IPS-15b (cell line): ENCODE measurements around the gene SLC1A1.

ENCODE experiments used
- H3K27me3 ChIP-seq: one replicate; pipeline ENCODE4 v1.6.1; 2013; ENCODE audit warnings: low read length; ENCODE audit not compliant: control insufficient read depth, insufficient read depth
- H3K36me3 ChIP-seq: one replicate; pipeline ENCODE4 v1.6.1; 2013; ENCODE audit warnings: low read length; ENCODE audit not compliant: control insufficient read depth, insufficient read depth
- H3K4me1 ChIP-seq: one replicate; pipeline ENCODE4 v1.6.1; 2013; ENCODE audit warnings: mild to moderate bottlenecking, low read length; ENCODE audit not compliant: control insufficient read depth, insufficient read depth
- H3K4me3 ChIP-seq: one replicate; pipeline ENCODE4 v1.5.1; 2013; ENCODE audit warnings: low read depth, low read length
- H3K9ac ChIP-seq: one replicate; pipeline ENCODE4 v1.6.1; 2013; ENCODE audit warnings: low read depth, mild to moderate bottlenecking, low read length
- H3K9me3 ChIP-seq: one replicate; pipeline ENCODE4 v1.6.1; 2013; ENCODE audit warnings: mild to moderate bottlenecking, low read length; ENCODE audit not compliant: control insufficient read depth, insufficient read depth

SLC1A1 gene

DNA sequence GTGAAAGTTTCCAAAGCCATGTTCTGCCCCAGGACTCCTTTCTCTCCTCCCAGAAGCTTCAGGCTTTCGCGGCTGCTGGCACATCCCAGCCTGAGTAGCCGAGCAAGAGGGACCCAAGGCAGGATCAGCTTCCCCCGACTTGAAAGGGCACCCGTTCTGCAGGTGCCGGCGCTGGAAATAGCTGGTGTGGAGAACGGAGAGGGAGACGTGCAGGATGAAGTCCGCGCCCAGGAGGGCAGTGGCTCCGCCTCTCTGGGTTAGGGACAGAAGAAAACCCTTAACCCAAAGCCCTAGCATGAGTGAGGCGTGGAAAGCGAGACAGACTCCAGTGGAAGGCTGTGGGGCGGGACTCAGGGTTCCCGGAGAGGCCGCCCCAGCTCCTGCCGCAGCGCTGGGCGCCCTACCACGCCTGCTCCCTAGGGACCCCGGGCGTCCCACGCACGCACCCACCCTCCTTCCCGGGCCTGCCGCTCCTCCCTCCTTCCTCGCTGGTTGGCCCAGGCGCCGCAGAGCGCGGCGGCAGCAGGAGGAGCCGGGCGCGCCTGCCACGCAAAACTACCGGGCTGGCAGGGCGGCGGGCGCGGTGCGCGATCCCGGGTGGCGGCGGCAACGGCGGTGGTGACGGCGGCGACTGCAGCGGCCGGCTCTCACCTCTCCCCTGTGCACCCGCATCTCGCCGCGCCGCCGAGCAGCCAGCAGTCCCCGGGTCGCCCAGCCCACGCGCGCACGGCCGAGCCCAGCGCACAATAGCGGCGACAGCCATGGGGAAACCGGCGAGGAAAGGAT, at the start of gene SLC1A1:
Gene SLC1A1, plus strand, starts transcription at position 550 of the 786 bp plus-strand sequence. Its CDS starts 212 bp downstream, at position 762.
- H3K9ac ChIP-seq, result peak within 1 kb of the TSS; percentile 28

DNA sequence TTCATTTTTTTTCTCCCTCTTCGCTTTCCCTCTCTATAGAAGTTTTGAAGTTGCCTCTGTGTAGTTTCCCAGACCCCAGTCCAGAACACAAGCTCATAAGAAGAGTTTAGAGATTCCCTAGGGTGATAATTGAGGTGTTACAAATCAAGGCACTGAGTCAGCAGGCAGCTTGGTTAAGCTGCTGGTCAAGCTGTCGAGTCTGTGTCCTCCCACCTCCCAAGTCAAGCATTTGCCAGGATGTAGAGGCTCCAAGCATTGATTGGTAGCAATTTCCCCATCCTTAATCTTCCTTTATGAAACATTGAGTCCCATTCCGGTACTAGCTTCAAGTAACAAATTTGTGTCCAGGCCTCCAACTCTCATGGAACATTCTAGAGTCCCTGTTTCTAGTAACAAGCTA, 47.5 kb upstream of the SLC1A1 start:
- H3K9me3 ChIP-seq, result no peaks in the 10 kb centered on the region
- H3K9ac ChIP-seq, result no peak overlapping the region
- H3K4me3 ChIP-seq, result no peak overlapping the region
- H3K4me1 ChIP-seq, result no peaks in the 10 kb centered on the region
- no peaks in the 10 kb centered on the region for H3K27me3 ChIP-seq
- H3K36me3 ChIP-seq, result no peaks in the 10 kb centered on the region

More for the DNA sequence above, at the start of gene SLC1A1:
- Histone ChIP-seq H3K4me3 (peak within 1 kb of the TSS; percentile 78), H3K4me1 (no peaks in the 10 kb centered on the region), H3K27me3 (peaks cover 30% of the 10 kb centered on the region), H3K36me3 (no peaks in the 10 kb centered on the region), H3K9me3 (no peaks in the 10 kb centered on the region)

DNA sequence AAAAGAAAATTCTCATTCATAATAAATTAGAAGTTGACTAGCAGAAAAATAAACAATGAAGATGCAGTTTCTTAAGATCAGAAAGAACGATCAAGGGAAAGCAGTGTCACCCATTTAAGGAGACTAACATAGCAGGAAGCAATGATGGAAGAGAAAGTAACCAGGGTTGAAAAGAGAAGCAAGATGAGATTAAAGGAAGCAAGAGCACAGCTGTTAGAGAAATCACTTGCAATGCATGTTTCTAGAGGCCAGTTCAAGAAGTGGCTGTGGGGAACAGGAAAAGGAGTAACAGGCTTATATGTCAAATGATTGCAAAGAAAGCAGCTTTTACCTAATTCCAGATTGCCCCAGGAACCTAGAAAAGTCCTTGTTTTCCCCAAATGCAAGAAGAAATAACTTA, 46.8 kb upstream of the SLC1A1 start:
- no peaks in the 10 kb centered on the region for H3K4me1 ChIP-seq

DNA sequence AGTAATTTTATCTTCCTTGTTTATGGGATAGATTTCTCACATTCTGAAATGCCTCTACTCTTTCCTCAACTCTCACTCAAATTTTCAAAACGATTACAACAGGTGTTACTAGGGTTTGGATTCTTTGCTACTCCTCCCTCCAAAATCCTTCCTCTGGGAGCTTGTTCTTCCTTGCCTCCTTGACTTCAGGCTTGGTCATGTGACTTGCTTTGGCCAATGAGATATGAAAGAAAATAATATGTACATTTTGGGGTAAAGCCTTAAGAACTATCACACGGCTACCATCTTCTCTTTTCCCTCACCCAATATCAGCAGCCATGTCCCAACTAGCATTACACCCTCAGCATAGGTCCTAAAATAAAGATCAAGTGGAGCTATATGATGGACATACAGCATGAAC, 28.8 kb upstream of the SLC1A1 start:
- Histone ChIP-seq H3K4me1 (no peaks in the 10 kb centered on the region), H3K27me3 (no peaks in the 10 kb centered on the region), H3K9me3 (no peaks in the 10 kb centered on the region), H3K4me3 (no peak overlapping the region), H3K36me3 (no peaks in the 10 kb centered on the region), H3K9ac (no peak overlapping the region)

More for the DNA sequence above, 46.8 kb upstream of the SLC1A1 start:
- Histone ChIP-seq H3K4me3 (no peak overlapping the region), H3K9me3 (peaks cover 3% of the 10 kb centered on the region), H3K27me3 (no peaks in the 10 kb centered on the region), H3K36me3 (no peaks in the 10 kb centered on the region), H3K9ac (no peak overlapping the region)

DNA sequence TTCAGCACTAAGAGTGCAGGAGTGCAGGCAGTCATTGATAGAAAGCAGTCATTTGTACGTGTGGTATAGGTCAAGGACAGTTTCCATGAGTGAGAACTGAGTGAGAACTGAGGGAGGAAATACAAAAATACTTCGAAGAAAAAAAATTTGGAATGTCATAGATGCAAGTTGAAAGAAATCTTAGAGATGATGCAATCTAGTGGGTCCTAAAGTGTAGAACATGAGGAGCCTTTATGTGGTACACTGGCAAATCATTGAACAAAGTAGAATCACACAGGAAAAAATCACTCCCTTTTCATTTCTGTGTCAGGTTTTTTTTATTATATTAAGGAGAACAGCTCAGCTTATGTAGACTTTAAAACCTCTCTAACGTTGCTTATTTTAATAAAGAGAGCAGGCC, 26.4 kb upstream of the SLC1A1 start:
- Histone ChIP-seq H3K9me3 (no peaks in the 10 kb centered on the region), H3K4me1 (no peaks in the 10 kb centered on the region), H3K9ac (no peak overlapping the region), H3K4me3 (no peak overlapping the region), H3K27me3 (no peaks in the 10 kb centered on the region), H3K36me3 (no peaks in the 10 kb centered on the region)

DNA sequence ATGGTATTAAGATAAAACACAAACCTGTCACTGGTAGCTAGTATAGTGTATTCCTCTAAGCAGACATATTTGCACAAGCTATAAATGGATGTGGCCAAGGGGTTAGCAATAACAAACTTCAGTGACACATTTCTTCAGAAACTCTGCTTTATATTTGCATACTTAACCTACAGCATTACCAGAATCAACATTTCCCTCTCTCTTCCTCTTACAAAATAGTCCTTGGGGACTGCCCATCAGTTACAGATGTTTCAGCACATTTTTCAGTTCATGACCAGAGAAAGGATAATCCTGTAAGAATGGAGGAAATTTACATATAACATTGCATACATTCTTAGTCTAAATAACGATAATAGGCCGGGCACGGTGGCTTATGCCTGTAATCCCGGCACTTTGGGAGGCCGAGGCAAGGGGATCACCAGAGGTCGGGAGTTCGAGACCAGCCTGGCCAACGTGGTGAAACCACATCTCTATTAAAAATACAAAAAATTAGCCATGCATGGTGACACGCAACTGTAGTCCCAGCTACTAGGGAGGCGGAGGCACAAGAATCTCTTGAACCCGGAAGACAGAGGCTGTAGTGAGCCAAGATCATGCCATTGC, 25.3 kb upstream of the SLC1A1 start:
- no peaks in the 10 kb centered on the region for H3K9me3 ChIP-seq
- H3K9ac ChIP-seq, result no peak overlapping the region
- no peak overlapping the region for H3K4me3 ChIP-seq
- no peaks in the 10 kb centered on the region for H3K4me1 ChIP-seq
- no peaks in the 10 kb centered on the region for H3K27me3 ChIP-seq
- H3K36me3 ChIP-seq, result no peaks in the 10 kb centered on the region

DNA sequence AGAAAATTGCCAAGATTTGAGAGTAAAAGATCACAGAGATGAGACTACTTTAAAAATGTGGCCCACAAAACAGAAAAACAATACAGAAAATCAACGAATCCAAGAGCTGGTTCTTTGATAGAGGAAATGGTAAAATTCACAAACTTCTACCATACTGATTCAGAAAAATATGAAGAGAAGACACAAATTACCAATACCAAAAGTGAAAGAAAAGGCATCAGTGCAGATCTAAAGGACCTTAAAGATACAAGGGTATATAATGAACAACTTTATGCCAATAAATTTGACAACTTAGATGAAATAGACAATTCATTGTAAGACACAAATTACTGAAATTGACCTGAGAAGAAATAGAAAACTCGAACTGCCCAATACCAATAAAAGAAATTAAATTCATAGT, 24.4 kb upstream of the SLC1A1 start:
- H3K9me3 ChIP-seq, result no peaks in the 10 kb centered on the region
- H3K36me3 ChIP-seq, result no peaks in the 10 kb centered on the region
- no peak overlapping the region for H3K9ac ChIP-seq
- no peak overlapping the region for H3K4me3 ChIP-seq
- H3K27me3 ChIP-seq, result no peaks in the 10 kb centered on the region
- no peaks in the 10 kb centered on the region for H3K4me1 ChIP-seq

DNA sequence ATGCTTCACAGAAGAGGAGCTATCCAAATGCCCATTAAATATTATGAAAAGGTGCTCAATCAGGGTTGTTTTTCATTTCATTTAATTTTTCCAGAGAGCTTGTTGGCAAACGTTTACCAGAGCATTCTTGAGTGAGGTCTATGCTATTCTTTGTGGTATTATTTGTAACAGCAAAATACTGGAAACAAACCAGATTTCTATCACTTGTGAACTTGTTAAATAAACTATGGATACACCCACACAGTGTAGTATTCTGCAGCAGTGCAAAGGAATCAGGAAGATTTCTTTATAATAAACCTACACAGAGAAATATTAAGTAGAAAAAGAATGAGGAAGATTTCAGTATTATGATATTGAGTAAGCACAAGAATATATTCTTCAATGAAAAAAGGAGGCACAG, 15.0 kb upstream of the SLC1A1 start:
- Histone ChIP-seq H3K36me3 (no peaks in the 10 kb centered on the region), H3K9me3 (no peaks in the 10 kb centered on the region), H3K9ac (no peak overlapping the region), H3K27me3 (no peaks in the 10 kb centered on the region), H3K4me3 (no peak overlapping the region), H3K4me1 (no peaks in the 10 kb centered on the region)

DNA sequence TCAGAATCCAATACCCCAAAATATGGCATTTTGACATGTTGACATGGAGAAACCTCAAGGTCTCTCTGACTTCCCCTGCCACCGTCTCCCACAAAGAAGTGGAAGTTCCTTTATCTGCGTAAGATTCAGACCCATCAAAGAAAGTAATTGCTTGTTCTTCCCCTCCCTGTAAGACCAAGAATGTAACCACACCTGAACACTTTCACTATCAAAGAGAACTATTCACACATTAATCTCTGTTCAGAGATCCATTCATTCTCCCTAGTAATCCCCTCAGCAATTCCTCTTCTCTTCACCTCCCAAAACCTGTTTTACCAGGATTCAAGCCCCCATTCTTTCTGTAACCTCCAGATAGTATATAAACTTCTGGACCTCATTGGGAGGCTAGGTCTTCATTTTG, 4.1 kb upstream of the SLC1A1 start:
- H3K4me3 ChIP-seq, result no peak overlapping the region
- H3K27me3 ChIP-seq, result peaks cover 28% of the 10 kb centered on the region
- no peaks in the 10 kb centered on the region for H3K9me3 ChIP-seq
- H3K9ac ChIP-seq, result no peak overlapping the region
- H3K4me1 ChIP-seq, result no peaks in the 10 kb centered on the region
- H3K36me3 ChIP-seq, result no peaks in the 10 kb centered on the region

DNA sequence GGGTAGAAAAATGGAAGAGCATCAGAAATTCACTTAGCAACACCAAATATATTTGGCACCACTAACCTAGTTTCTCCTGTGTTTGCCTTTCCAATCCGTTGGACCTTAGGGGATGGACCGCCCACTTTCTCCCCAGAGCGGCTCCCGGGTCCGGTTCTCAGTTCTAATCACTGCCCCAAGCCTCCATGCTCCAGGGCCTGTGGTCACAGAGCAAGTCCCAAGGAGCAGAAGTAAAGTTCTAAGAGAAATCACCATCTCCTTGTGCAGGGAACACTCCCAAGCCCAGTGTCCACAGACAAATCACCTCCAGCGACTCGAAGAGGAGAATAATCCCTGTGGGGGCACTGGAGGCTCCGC, 728 bp upstream of the SLC1A1 start:
- no peaks in the 10 kb centered on the region for H3K9me3 ChIP-seq
- no peak overlapping the region for H3K9ac ChIP-seq
- H3K4me3 ChIP-seq, result peak overlapping the region; percentile 78
- no peaks in the 10 kb centered on the region for H3K4me1 ChIP-seq
- peaks cover 30% of the 10 kb centered on the region for H3K27me3 ChIP-seq
- H3K36me3 ChIP-seq, result no peaks in the 10 kb centered on the region

DNA sequence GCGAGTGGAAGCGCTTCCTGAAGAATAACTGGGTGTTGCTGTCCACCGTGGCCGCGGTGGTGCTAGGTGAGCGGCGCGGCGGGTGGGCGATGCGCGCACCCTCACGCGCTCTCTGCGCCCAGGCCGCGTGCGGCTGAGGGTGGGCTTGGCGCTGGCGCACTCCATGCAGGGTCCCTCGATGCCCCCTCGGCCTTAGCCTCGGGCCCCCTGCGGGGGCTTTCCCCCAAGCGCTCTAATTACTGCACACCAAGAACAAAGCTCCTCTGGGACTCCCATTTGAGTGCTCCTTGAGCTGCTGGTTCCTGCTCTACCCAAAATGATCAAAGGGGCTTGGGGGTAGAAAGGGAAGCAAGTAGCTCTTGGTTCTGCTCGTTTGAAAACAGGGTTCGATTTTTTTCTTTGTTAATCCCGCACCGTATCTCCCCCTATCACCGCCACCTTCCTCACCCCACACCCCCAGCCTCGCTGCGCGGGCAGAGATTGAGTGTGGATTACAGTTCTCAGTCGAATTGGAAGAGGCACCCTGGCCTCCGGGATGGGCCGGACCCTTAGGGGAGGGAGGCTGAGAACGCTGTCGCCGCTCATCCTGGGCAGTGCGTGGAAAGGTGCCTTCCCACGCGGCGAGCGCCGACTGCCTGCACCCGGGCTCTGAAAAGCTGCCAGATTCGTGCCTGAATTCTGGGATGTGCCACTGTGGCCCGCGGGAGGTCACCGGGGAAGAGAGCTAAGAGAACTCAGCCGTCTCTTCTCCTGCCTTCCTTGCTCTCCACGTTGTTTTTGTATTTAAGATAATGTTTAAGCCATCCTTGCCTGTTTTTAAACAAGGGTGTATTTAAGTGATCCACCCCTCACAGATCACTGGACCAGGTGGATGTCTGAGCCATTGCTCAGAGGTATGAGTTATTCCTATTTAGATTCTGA, 697 bp downstream of the SLC1A1 start:
- Histone ChIP-seq H3K9ac (peak overlapping the region; percentile 28), H3K27me3 (peaks cover 30% of the 10 kb centered on the region), H3K4me1 (no peaks in the 10 kb centered on the region), H3K36me3 (no peaks in the 10 kb centered on the region), H3K9me3 (no peaks in the 10 kb centered on the region), H3K4me3 (peak overlapping the region; percentile 78)
